HG03108 (cell line): ENCODE results near the gene ABLIM2.

ENCODE experiments used
- ATAC-seq: cut with Tn5 transposase; IDR thresholded peaks from one replicate; pipeline ENCODE4 v1.9.1; 2021; ENCODE audit warnings: moderate library complexity; ENCODE audit not compliant: unreplicated experiment

Gene ABLIM2

GRCh38 chr4:8123389-8123788, 35.2 kb downstream of the ABLIM2 start:
- ATAC-seq, result no peak

- no peak for ATAC-seq
Observed at GRCh38 chr4:8122746-8123145, 35.9 kb downstream of the ABLIM2 start.

- ATAC-seq, result no peak
Observed at GRCh38 chr4:8121292-8122015, 37.2 kb downstream of the ABLIM2 start.

DNA sequence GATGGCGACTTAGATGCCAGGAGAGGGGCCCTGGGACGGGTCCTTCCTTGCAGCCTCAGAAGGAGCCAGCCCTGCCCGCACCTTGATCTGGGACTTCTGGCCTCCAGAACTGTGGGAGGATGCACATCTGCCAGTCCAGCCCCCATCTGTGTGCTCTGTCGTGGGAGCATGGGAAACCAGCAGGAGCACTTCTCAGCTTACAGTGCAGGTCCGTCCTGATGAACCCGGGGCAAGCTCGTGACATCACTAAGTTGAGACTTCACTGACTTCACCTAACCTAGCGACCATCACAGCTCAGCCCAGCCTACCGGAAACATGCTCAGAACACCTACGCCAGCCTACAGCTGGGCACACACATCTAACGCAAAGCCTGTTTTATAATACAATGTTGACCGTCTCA, 38.1 kb downstream of the ABLIM2 start:
- ATAC-seq, result no peak

DNA sequence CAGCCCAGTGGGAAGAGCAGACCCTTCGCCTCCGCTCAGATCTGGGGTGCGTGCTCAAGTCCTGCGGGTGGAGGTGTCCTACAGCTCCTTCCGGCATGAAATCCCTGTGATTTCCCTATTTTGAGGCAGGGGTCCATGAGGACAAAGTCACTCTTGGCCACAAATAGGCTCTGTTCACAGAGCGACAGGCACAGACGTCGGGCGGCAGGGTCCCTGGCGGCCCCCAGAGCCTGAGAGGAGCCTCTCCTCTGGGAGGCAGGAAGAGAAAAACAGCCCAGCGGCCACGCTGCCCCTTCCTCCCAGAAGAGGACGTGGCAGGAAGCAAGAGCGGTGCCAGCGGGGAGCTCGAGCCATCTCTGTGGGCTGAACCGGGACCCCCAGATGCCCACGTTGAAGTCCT, 38.7 kb downstream of the ABLIM2 start:
- ATAC-seq, result no peak

DNA sequence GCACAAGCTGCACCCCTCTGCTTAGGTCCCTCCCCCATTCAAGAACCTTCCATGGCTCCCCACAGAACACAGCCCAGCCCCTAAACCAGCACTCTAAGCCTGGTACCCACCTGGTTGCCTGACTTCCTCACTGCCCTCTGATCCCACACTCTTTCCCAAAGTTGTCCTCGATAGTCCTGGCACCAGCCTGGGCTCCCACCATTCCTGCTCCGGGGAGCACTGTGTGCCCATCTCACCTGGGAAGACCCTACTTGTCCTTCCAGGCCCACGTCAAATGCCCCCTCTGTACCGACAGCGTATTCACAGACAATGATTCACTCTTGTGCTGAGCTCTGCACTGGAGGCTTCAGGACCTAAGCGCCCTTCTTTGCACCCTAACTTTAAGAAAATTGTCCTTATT, 40.1 kb downstream of the ABLIM2 start:
- ATAC-seq, result no peak

GRCh38 chr4:8118035-8118434, 40.6 kb downstream of the ABLIM2 start:
- ATAC-seq, result no peak

- ATAC-seq, result no peak
Observed at GRCh38 chr4:8117278-8117682, 41.3 kb downstream of the ABLIM2 start.

DNA sequence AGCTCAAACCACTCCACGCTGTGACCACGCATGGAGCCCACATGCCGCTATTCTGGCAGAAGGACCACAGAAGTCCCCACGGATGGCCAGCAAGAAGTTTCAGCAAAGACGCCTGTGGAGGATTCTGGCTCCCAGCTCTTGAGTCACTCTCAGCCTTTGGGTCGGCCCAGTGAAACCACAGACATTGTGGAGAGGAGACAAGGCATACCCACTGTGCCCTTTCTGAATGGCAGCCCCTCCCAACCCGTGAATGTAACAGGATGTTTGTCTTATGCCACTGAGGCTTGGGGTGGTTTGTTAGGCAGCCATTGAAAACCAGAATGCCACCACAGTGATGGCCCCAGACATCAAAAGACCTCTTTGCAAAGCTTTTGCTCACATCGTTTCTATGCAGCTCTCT, 42.7 kb downstream of the ABLIM2 start:
- ATAC-seq, result no peak

GRCh38 chr4:8115203-8115520, 43.5 kb downstream of the ABLIM2 start:
- ATAC-seq, result no peak

DNA sequence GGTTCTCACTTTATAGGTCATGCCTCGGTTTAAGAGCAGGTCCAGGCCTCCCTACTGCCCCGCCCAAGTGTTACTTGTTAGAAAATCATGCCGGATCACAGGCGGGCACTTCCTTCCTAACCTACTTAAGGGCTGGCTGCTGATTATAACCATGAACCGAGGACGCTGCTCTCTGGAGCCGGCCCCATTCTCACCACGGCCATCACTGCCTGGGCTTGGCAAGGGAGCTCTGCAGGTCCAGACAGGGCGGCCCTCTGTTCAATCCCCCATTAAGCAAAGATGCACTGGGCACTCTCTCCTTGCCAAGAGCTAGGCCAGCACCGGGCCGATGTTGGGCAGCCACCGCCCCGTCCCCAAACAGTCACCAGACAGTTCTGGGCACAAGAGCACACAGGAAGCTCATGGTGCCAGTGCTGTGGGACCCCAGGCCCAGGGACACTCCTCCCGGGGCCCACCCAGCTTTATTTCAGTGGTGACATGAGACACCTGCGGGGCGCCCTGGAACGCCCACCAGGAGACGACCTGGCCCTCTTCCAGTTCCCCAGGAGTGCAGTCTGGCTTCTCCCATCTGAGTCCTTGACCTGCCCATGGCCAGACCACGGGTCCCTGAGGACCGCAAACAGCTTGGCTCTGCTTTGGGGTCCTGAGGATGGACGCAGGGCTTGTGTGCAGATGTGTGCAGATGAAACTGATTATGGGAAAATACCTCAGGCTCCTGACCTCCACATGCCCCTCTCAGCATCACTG, 44.0 kb downstream of the ABLIM2 start:
- no peak for ATAC-seq

DNA sequence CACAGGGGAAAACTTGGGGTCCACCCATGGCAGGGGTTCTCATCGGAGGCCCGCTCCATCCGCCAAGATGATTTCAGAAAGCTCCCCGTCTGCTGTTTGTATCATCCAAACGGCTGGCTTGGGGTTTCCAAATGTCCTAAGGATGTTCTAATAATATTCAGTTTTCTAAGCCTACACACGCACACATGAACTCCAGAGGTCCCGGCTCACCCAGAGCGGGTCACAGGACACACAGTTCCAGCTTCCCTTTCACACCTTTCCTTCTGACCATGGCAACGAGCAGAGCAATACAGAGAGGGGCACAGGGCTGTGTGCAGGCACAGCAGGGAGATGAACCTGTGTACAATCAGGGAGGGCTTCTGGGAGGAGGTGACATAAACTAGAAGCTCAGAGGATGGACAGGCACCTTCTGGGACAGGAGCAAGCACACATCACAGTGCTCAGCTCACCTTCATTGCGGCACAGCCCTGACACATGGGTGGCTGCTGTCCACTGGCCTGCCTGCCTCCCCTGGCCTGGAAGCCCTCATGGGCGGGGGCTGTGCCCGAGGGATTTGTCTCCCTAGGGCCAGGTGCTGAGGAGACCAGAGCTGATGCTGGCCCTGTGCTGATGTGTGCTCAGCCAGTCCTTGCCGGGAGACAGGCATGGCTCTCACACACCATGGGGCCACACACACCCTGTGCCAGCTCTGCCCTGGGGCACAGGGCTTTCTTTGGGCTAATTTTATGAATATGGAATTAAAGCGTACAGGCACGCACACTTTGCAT, 44.8 kb downstream of the ABLIM2 start:
- no peak for ATAC-seq

DNA sequence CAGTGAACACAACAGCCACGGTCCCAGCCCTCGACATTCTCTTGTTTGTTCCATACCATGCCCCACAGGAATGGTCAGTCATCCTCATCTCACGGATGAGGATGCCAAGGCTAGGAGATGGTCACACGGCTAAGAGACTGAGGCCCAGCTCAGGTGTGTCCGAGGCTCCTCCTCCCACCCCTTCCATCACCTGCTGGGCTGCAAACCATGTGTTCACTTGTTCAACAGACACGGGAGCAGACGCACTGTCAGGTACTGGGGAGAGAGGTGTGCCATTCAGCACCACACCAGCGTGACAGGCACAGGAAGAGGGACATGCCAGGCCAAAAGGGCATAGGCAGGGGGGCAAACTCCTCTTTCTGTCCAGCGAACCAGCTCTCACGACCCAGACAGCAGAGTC, 45.9 kb downstream of the ABLIM2 start:
- no peak for ATAC-seq

- no peak for ATAC-seq
Observed at GRCh38 chr4:8112036-8112576, 46.5 kb downstream of the ABLIM2 start.

GRCh38 chr4:8110071-8110986, 48.3 kb downstream of the ABLIM2 start:
- ATAC-seq, result no peak

- no peak for ATAC-seq
Observed at GRCh38 chr4:8109406-8110065, 49.1 kb downstream of the ABLIM2 start.

DNA sequence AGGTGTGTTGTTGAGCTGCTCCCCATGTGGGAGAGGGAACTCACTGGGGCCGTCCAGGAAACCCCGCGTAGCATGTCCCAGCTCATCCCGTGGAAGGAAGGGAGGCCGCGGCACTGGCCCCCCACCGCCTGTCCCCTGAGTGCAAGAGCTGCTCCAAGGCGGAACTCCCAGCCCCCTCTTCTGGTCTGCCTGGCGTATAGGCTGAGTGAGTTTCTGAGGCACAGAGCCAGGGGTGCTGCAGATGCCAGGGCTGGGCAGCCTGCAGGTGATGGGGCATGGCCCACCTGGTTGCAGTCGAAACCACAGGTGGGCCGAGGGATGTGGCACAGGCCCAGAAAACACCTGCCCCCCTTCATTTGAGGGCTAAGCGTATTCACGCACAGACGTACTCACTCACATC, 49.6 kb downstream of the ABLIM2 start:
- ATAC-seq, result no peak

DNA sequence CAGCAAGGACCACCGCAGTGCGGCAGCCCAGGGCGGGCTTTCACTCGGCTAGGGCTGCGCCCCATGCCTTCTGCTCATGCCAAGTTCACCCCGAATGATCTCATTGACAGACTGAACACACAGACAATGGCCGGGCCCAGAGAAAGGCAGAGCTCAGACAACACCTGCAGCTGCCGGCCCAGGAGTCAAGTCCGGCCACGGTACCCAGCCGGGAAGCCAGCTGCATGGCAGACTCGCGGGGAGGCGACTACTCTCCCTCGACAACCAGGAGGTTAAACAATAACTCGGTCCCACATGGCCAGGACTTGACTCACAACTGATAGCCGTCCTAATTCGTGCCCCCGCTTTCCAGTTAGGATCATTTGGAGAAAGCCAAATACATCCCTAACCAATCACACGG, 50.4 kb downstream of the ABLIM2 start:
- ATAC-seq, result no peak

DNA sequence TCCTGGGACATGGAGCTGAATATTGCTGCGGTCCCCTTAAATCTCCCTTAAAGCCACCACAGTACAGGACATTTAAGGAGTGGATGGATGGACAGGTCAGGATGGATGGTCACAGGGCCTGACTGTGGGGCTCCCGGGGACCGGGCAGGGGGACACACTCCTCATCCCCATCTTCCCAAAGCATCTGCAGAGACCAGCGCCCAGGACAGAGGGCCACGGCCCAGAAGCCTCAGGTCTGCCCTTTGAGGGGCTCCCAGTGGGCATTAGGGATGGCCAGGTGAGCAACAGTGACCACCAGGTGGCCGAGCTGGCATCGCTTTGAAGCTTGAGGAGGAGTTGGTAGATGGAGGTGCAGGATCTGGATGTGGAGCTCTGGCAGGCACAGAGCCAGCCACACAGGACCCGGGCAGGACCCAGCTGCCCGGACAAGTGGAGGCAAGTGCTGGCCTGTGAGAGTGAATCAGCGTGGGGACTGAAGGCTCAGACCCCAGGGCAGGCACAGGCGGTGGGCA, 51.4 kb downstream of the ABLIM2 start:
- no peak for ATAC-seq

DNA sequence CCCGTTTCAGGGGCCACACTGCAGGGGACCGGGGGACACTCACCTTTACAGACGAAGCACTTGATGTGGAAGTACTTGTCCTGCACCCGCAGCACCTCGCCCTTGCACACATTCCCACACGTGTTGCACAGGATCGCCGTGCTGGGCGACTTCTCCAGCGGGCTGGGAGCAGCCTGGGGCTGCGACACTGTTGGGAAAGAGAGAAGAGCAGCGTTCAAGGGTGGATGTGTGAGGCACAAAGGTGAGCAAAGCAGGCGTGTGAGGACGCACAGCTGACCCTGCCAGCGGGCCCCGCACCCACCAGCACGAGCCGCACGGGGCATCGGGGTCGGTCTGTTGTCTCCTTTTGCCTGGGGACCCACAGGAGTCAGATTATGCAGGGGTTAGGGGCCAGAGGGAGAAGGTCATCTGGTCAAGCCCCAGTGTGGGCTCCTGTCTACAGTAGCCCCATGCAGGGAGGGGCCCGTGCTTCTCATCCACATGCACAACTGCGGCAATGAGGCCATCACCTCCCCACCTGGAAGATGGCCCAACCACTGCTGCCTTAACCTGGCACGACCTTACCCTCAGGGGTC, 52.1 kb downstream of the ABLIM2 start:
- no peak for ATAC-seq
